ENCODE data around the gene UMOD. TPM values are rescaled to one million over a fixed set of nuclear protein-coding genes. Genes with fewer than 3 reads are reported as not detected.

UMOD gene
- total RNA-seq, 3 donors from 2014 or later, result not detected

- intact Hi-C loops (cut with DNase I, micrococcal nuclease), result loop anchor here in 1 of 2 donors (10.0 kb wide), 1 partner anchor 474 kb away; no protein-coding TSS in a partner anchor
- ATAC-seq (no peak), DNase-seq (no peak)
- no peak for TF ChIP-seq CTCF (IDR thresholded peaks at IDR 0.05)
- no peak overlapping the region for H3K4me3 ChIP-seq
- H3K9me3 ChIP-seq, result no peaks in the 10 kb centered on the region
- no peaks in the 10 kb centered on the region for H3K36me3 ChIP-seq (ENCODE audit: low read depth)
- no peaks in the 10 kb centered on the region for H3K4me1 ChIP-seq (ENCODE audit: low read depth)
Measured at GRCh38 chr16:20388854-20389253, 36.3 kb upstream of the UMOD start.

DNA sequence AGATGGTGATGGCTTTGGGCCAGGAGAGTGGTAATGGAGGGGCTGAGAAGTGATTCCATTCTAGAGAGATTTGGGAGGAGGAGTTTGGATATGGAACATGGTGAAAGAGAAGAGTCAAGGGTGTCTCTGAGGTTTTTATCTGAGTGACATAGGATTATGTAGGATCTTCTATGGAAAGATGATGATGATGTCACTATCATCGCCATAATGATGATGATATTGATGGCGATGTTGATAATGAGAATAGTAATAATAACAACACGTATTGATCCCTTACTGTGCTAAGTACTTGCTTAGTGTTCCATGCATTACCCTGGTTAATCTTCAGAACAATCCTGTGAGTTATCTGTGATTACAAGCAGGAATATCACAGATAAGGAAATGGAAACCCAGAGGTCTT, 35.5 kb upstream of the UMOD start:
- TF ChIP-seq CTCF (IDR thresholded peaks at IDR 0.05), result no peak
- ATAC-seq (no peak), DNase-seq (no peak)
- H3K4me1 ChIP-seq (ENCODE audit: low read depth), result no peaks in the 10 kb centered on the region
- H3K9me3 ChIP-seq, result no peaks in the 10 kb centered on the region
- intact Hi-C loops (cut with DNase I, micrococcal nuclease), result loop anchor here in 1 of 2 donors (10.0 kb wide), 1 partner anchor 473 kb away; no protein-coding TSS in a partner anchor
- H3K4me3 ChIP-seq, result no peak overlapping the region
- no peaks in the 10 kb centered on the region for H3K36me3 ChIP-seq (ENCODE audit: low read depth)

DNA sequence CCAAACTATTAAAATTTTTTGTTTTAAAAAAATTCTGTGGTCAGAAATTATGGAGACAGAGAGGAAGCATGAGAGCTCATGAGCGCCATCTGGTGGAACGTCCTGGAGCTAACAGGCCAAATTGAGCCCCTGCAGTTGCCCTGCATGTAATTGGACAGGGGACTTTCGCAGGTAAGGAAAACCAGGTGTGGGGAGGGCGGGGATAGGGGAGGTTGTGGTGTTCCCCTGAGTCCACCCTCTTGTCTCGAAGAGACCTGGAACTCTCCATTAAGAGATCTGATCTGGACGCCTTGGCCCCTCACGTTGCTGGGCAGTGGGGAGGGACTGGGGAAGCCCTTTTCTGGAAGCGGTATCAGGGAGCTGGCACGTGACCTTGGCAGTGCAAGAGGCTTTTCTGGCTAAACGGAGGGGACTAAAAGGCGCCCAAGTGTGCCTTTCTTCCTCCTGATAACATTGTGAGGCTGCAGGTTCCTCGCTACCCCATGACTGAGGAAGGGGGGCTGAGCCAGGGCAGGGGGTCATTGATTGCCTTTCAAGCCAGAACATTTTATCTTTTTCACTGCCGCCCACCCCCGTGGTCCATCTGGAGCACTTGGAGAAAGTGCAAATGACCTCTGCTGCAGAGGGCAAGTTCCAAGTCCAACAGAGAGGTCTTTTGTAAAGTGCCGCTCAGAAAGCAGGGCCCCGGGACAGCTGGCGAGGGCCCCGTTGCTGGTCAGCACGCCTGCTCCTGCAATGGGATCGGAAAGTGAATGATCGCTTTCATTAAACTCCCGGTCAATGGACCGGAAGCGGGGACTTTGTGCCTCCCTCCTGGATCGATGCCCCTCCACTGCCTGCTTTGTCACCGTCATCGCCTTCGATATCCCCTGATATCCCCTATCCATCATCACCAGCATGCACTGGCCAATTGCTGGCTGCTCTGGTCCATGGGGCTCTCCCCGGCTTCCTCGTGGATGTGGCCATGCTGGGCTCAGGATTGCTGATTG, 33.6 kb upstream of the UMOD start:
- no peak overlapping the region for H3K4me3 ChIP-seq
- intact Hi-C loops (cut with DNase I, micrococcal nuclease), result loop anchor here in 1 of 2 donors (10.0 kb wide), 1 partner anchor 471 kb away; no protein-coding TSS in a partner anchor
- ATAC-seq, result peak; percentile 67

GRCh38 chr16:20383106-20384029, 30.9 kb upstream of the UMOD start:
- DNase-seq (peak in 2 of 3 donors; percentile 50 to 80), ATAC-seq (peak; percentile 92)
- H3K4me1 ChIP-seq (ENCODE audit: low read depth), result no peaks in the 10 kb centered on the region
- intact Hi-C loops (cut with DNase I, micrococcal nuclease), result loop anchor here (5.0 to 10.0 kb wide), 2 partner anchors 469 to 486 kb away; no protein-coding TSS in a partner anchor
- TF ChIP-seq CTCF (IDR thresholded peaks at IDR 0.05), result peak; percentile 63
- no peaks in the 10 kb centered on the region for H3K36me3 ChIP-seq (ENCODE audit: low read depth)
- no peak overlapping the region for H3K4me3 ChIP-seq
- no peaks in the 10 kb centered on the region for H3K9me3 ChIP-seq

More for the DNA sequence above, 33.6 kb upstream of the UMOD start:
- DNase-seq, result peak in 2 of 3 donors; percentile 68 to 76
- H3K4me1 ChIP-seq (ENCODE audit: low read depth), result no peaks in the 10 kb centered on the region
- peak; percentile 72 for TF ChIP-seq CTCF (IDR thresholded peaks at IDR 0.05)
- no peaks in the 10 kb centered on the region for H3K9me3 ChIP-seq
- no peaks in the 10 kb centered on the region for H3K36me3 ChIP-seq (ENCODE audit: low read depth)
